Fibroblast of skin of scalp (primary cell): Measurements from ENCODE around the gene VSTM2L. TPM values are rescaled to one million over a fixed set of nuclear protein-coding genes. Genes with fewer than 3 reads are reported as not detected.
"Not testable (repeated sequence)": the region's sequence is repeated elsewhere in the genome, so short reads cannot be mapped to it uniquely, and the experiment has no call there.

Experiments used
- DNase-seq: peaks from one replicate; pipeline ENCODE4 v3.0.0-alpha.2; 2013
- polyA plus RNA-seq, 2 experiments: library from polyadenylated mRNA; unstranded; fragments of 120-200 nt; gene quantifications; one replicate each; pipeline ENCODE4 v1.2.1, GENCODE V29; 2013; ENCODE audit not compliant: insufficient read length in 2 of 2

The VSTM2L gene
- polyA plus RNA-seq (2013, experiment 1 of 2; ENCODE audit: insufficient read length) = 1.5 TPM
- 2.9 TPM for polyA plus RNA-seq (2013, experiment 2 of 2; ENCODE audit: insufficient read length)

- DNase-seq = peak; percentile 77
Measured at GRCh38 chr20:37902504-37903313, at the start of gene VSTM2L. Gene VSTM2L (plus strand): TSS chr20:37903127. CDS start chr20:37903351, 224 bp downstream.

GRCh38 chr20:37853823-37854375 is 49.0 kb upstream of the VSTM2L start:
- DNase-seq = no peak

GRCh38 chr20:37856034-37856433 is 46.9 kb upstream of the VSTM2L start:
- not testable (repeated sequence) for DNase-seq

- peak; percentile 65 for DNase-seq
Measured at GRCh38 chr20:37856932-37857660, 45.8 kb upstream of the VSTM2L start.

GRCh38 chr20:37859406-37860171 is 43.3 kb upstream of the VSTM2L start:
- no peak for DNase-seq

- DNase-seq = no peak
Measured at GRCh38 chr20:37863289-37863688, 39.6 kb upstream of the VSTM2L start.

- peak; percentile 68 for DNase-seq
Measured at GRCh38 chr20:37864298-37864697, 38.6 kb upstream of the VSTM2L start.

GRCh38 chr20:37866051-37866450 is 36.9 kb upstream of the VSTM2L start:
- DNase-seq = no peak

GRCh38 chr20:37867289-37868195 is 35.4 kb upstream of the VSTM2L start:
- no peak for DNase-seq

- DNase-seq = no peak
Measured at GRCh38 chr20:37868851-37869333, 34.0 kb upstream of the VSTM2L start.

GRCh38 chr20:37869334-37869861 is 33.5 kb upstream of the VSTM2L start:
- no peak for DNase-seq

GRCh38 chr20:37870294-37870693 is 32.6 kb upstream of the VSTM2L start:
- no peak for DNase-seq

- no peak for DNase-seq
Measured at GRCh38 chr20:37871751-37872150, 31.2 kb upstream of the VSTM2L start.

- DNase-seq = no peak
Measured at GRCh38 chr20:37872161-37872560, 30.8 kb upstream of the VSTM2L start.

- no peak for DNase-seq
Measured at GRCh38 chr20:37873884-37874283, 29.0 kb upstream of the VSTM2L start.

- no peak for DNase-seq
Measured at GRCh38 chr20:37875460-37876175, 27.3 kb upstream of the VSTM2L start.

- DNase-seq = no peak
Measured at GRCh38 chr20:37876863-37877262, 26.1 kb upstream of the VSTM2L start.

- DNase-seq = no peak
Measured at GRCh38 chr20:37877832-37878772, 24.8 kb upstream of the VSTM2L start.
